Psoas muscle (tissue), 8 donors: Measurements from ENCODE around the gene SETD1A. TPM values are rescaled to one million over a fixed set of nuclear protein-coding genes. Genes with fewer than 3 reads are reported as not detected.
"Not testable (repeated sequence)": the region's sequence is repeated elsewhere in the genome, so short reads cannot be mapped to it uniquely, and the experiment has no call there.

ENCODE experiments used
- ATAC-seq, 4 donors: fragments of 200-7000 bp; cut with Tn5 transposase; one replicate each; pipeline ENCODE4 v1.9.1; 2020; ENCODE audit warnings: moderate library complexity in 3 of 4, mild to moderate bottlenecking in 2 of 4
- DNase-seq, 2 donors: peaks; one replicate each; pipeline ENCODE4 v3.0.0-alpha.2; 2020
- H3K27ac ChIP-seq: fragments of 200-600 bp; one replicate; pipeline ENCODE4 v1.8.0; 2022
- H3K27me3 ChIP-seq, 3 donors: fragments of 200-600 bp in 1 of 3; one replicate each; pipeline versions ENCODE4 v1.6.1 to v1.8.0; 2013 to 2022; ENCODE audit warnings: low read length in 2 of 3, mild to moderate bottlenecking in 2 of 3, moderate library complexity in 1 of 3; ENCODE audit not compliant: insufficient read depth in 3 of 3
- H3K36me3 ChIP-seq, 2 donors: fragments of 200-600 bp in 1 of 2; one replicate each; pipeline versions ENCODE4 v1.6.1 to v1.8.0; 2013 to 2022; ENCODE audit warnings: low read depth in 1 of 2, mild to moderate bottlenecking in 1 of 2, moderate library complexity in 1 of 2; ENCODE audit not compliant: insufficient read depth in 1 of 2
- H3K4me1 ChIP-seq: fragments of 200-600 bp; one replicate; pipeline ENCODE4 v1.8.0; 2022
- H3K4me3 ChIP-seq: fragments of 200-600 bp; one replicate; pipeline ENCODE4 v1.8.0; 2022; ENCODE audit warnings: mild to moderate bottlenecking
- H3K9me3 ChIP-seq: fragments of 200-600 bp; one replicate; pipeline ENCODE4 v1.8.0; 2022
- CTCF ChIP-seq: fragments of 200-600 bp; IDR thresholded peaks from one replicate; pipeline ENCODE4 v1.8.0; 2022; ENCODE audit warnings: antibody characterized with exemption
- WGBS, 3 donors: extraction: QIAGEN DNeasy Blood & Tissue Kit; methylation state at CpG; one replicate each; pipeline versions ENCODE4 v1.1.6 to v1.1.7; 2013; 5-methylcytosine and 5-hydroxymethylcytosine counted together
- intact Hi-C, 2 donors: fragments of 100-400 bp; cut with DNase I; formaldehyde crosslinking; loops; one replicate each; pipeline versions ENCODE4 v1.11.0 to v1.14.2; 2022
- polyA plus RNA-seq, 3 donors: library from polyadenylated mRNA; stranded (reverse); fragments of 200-250 nt; gene quantifications; one replicate each; pipeline ENCODE4 v1.2.3, GENCODE V29; 2013
- total RNA-seq, 4 donors: library from RNA; stranded (reverse); fragmentation: NEBNext Ultra II Directional in 2 of 4; extraction: Animal tissue kit (Norgen Biotek cat#: 25700) in 2 of 4; gene quantifications; one replicate each; pipeline versions ENCODE4 v1.2.1 to v1.2.4, GENCODE V29; 2021 to 2023
- donor health status: healthy with polysubstance abuse.
- donor health status: DM: no; HTN: no; CAD: no; lungs with moderate emphysema.
- donor health status: Bipolar disorder and iron deficiency.
- donor health status: healthy.
- donor health status: DM: yes; HTN: yes; CAD: no.
- donor health status: DM: no; HTN: no; CAD: no.
- donor health status: DM: no; HTN: no; CAD: no.
- donor health status: DM: yes; HTN: yes; CAD: no.

Gene SETD1A
- total and polyA plus RNA-seq, 7 donors = 7.9 to 19.0 (median 14.9) TPM

GRCh38 chr16:31008551-31008950 is 51.0 kb downstream of the SETD1A start:
- no peak for TF ChIP-seq CTCF
- 82 to 86% (median 85%) methylated on average over 5 of the region's 5 CpGs for WGBS, 3 donors
- intact Hi-C loops = no loop called here
- DNase-seq = no peak
- ATAC-seq = no peak
- no peak overlapping the region for H3K27ac ChIP-seq
- peaks cover 0 to 50% (median 22%) of the 10 kb centered on the region in 3 donors for H3K27me3 ChIP-seq
- H3K36me3 ChIP-seq = no peaks in the 10 kb centered on the region
- H3K4me3 ChIP-seq = no peak overlapping the region
- no peaks in the 10 kb centered on the region for H3K9me3 ChIP-seq
- H3K4me1 ChIP-seq = no peaks in the 10 kb centered on the region

- ATAC-seq (no peak), DNase-seq (no peak)
- no peaks in the 10 kb centered on the region for H3K4me1 ChIP-seq
- H3K9me3 ChIP-seq = no peaks in the 10 kb centered on the region
- TF ChIP-seq CTCF = no peak
- intact Hi-C loops = no loop called here
- H3K27ac ChIP-seq = no peak overlapping the region
- peaks cover 0 to 50% (median 25%) of the 10 kb centered on the region in 3 donors for H3K27me3 ChIP-seq
- H3K4me3 ChIP-seq = no peak overlapping the region
- no peaks in the 10 kb centered on the region for H3K36me3 ChIP-seq
- 72 to 86% (median 84%) methylated on average over 7 of the region's 7 CpGs for WGBS, 3 donors
These were observed 51.6 kb downstream of the SETD1A start for GRCh38 chr16:31009120-31009519.

- H3K27ac ChIP-seq = no peak overlapping the region
- no peaks in the 10 kb centered on the region for H3K4me1 ChIP-seq
- TF ChIP-seq CTCF = no peak
- no peak overlapping the region for H3K4me3 ChIP-seq
- WGBS, 3 donors = 12 to 14% (median 12%) methylated on average over 31 to 36 of the region's 36 CpGs
- no peak for ATAC-seq
- DNase-seq = no peak
- intact Hi-C loops = no loop called here
- no peaks in the 10 kb centered on the region for H3K9me3 ChIP-seq
- H3K36me3 ChIP-seq = no peaks in the 10 kb centered on the region
- peaks cover 0 to 52% (median 27%) of the 10 kb centered on the region in 3 donors for H3K27me3 ChIP-seq
These were observed 52.5 kb downstream of the SETD1A start for GRCh38 chr16:31009894-31010584.

- no peak for ATAC-seq
- H3K4me3 ChIP-seq = no peak within 1 kb of the TSS
- no peak within 1 kb of the TSS for H3K27ac ChIP-seq
- intact Hi-C loops = no loop called here
- TF ChIP-seq CTCF = no peak
- H3K4me1 ChIP-seq = no peaks in the 10 kb centered on the region
- no peak for DNase-seq
- no peaks in the 10 kb centered on the region for H3K9me3 ChIP-seq
- WGBS, 3 donors = 7 to 10% (median 7%) methylated on average over 35 to 45 of the region's 45 CpGs
- no peaks in the 10 kb centered on the region for H3K36me3 ChIP-seq
- H3K27me3 ChIP-seq = peaks cover 0 to 56% (median 29%) of the 10 kb centered on the region in 3 donors
These were observed 53.2 kb downstream of the SETD1A start, which contains the start of gene STX1B for GRCh38 chr16:31010585-31011325. Gene STX1B (minus strand): TSS chr16:31010638. CDS start chr16:31010396, 242 bp downstream.

- H3K27ac ChIP-seq, H3K4me3 ChIP-seq, intact Hi-C loops, H3K4me1 ChIP-seq, H3K9me3 ChIP-seq, DNase-seq, H3K36me3 ChIP-seq, ATAC-seq: not testable (repeated sequence)
- 79 to 84% (median 83%) methylated on average over 7 of the region's 7 CpGs for WGBS, 3 donors
- H3K27me3 ChIP-seq = peaks cover 0 to 56% (median 32%) of the 10 kb centered on the region in 3 donors
These were observed 54.3 kb downstream of the SETD1A start for GRCh38 chr16:31011815-31012214.

GRCh38 chr16:31013292-31013691 is 55.7 kb downstream of the SETD1A start:
- ATAC-seq, H3K27ac ChIP-seq, DNase-seq, H3K4me3 ChIP-seq, H3K4me1 ChIP-seq, intact Hi-C loops, H3K9me3 ChIP-seq, H3K36me3 ChIP-seq: not testable (repeated sequence)
- peaks cover 0 to 50% (median 33%) of the 10 kb centered on the region in 3 donors for H3K27me3 ChIP-seq
